HFF-Myc (cell line): Measurements from ENCODE around the gene INF2.

Source experiments
- DNase-seq: peaks from one replicate; pipeline ENCODE4 v3.0.0-alpha.2; 2011; ENCODE audit warnings: low read depth; ENCODE audit errors: extremely low read depth
- H3K4me3 ChIP-seq: replicated peaks from 2 replicates; pipeline ENCODE4 v1.5.1; 2011; ENCODE audit warnings: low read depth, mild to moderate bottlenecking, control low read depth, low read length
- CTCF ChIP-seq: IDR thresholded peaks from 2 replicates; pipeline ENCODE4 v1.5.1; 2012; ENCODE audit warnings: mild to moderate bottlenecking, low read depth, low read length, control low read depth; ENCODE audit errors: missing control alignments

The INF2 gene

GRCh38 chr14:104644091-104644635 is 45.3 kb upstream of the INF2 start:
- no peak for TF ChIP-seq CTCF
- no peak overlapping the region for H3K4me3 ChIP-seq
- DNase-seq, result no peak

- H3K4me3 ChIP-seq, result no peak overlapping the region
- no peak for DNase-seq
- TF ChIP-seq CTCF, result no peak
Measured at GRCh38 chr14:104644656-104645378, 44.6 kb upstream of the INF2 start.

- DNase-seq, result no peak
- no peak overlapping the region for H3K4me3 ChIP-seq
- TF ChIP-seq CTCF, result no peak
Measured at GRCh38 chr14:104647467-104648043, 41.9 kb upstream of the INF2 start.

- H3K4me3 ChIP-seq, result peak overlapping the region; percentile 38
- DNase-seq, result no peak
- TF ChIP-seq CTCF, result peak; percentile 99
Measured at GRCh38 chr14:104650057-104650980, 39.1 kb upstream of the INF2 start.

- DNase-seq, result no peak
- no peak overlapping the region for H3K4me3 ChIP-seq
- TF ChIP-seq CTCF, result no peak
Measured at GRCh38 chr14:104650981-104651875, 38.2 kb upstream of the INF2 start.

- H3K4me3 ChIP-seq, result no peak overlapping the region
- DNase-seq, result no peak
- TF ChIP-seq CTCF, result no peak
Measured at GRCh38 chr14:104651876-104652260, 37.5 kb upstream of the INF2 start.
